Islet of Langerhans (tissue), 1 donor: ENCODE results near the gene KCTD14.
"Not testable (repeated sequence)": the region's sequence is repeated elsewhere in the genome, so short reads cannot be mapped to it uniquely, and the experiment has no call there.

Source experiments
- FAIRE-seq: peaks from one replicate; lab custom pipeline; 2011; peaks lifted over from hg19 to GRCh38; lab: Jason Lieb, UNC

KCTD14 gene

GRCh38 chr11:78021611-78022010 is 1.5 kb downstream of the KCTD14 start:
- FAIRE-seq, result no peak

- no peak for FAIRE-seq
Measured at GRCh38 chr11:78020246-78020645, 2.8 kb downstream of the KCTD14 start.

GRCh38 chr11:78019808-78020207 is 3.3 kb downstream of the KCTD14 start:
- no peak for FAIRE-seq

- FAIRE-seq, result no peak
Measured at GRCh38 chr11:78015878-78016277, 7.2 kb downstream of the KCTD14 start.

GRCh38 chr11:78014937-78015520 is 8.0 kb downstream of the KCTD14 start:
- not testable (repeated sequence) for FAIRE-seq

GRCh38 chr11:78011301-78011700 is 11.8 kb downstream of the KCTD14 start:
- FAIRE-seq, result no peak

GRCh38 chr11:78010755-78011154 is 12.3 kb downstream of the KCTD14 start:
- no peak for FAIRE-seq

- no peak for FAIRE-seq
Measured at GRCh38 chr11:78010304-78010703, 12.8 kb downstream of the KCTD14 start.

- FAIRE-seq, result no peak
Measured at GRCh38 chr11:78009062-78009461, 14.0 kb downstream of the KCTD14 start.

GRCh38 chr11:78000193-78000592 is 22.9 kb downstream of the KCTD14 start:
- FAIRE-seq, result no peak

- FAIRE-seq, result no peak
Measured at GRCh38 chr11:77999446-78000030, 23.5 kb downstream of the KCTD14 start.

GRCh38 chr11:77994434-77995362 is 28.4 kb downstream of the KCTD14 start, which contains the start of gene INTS4:
TSS of gene INTS4 (minus strand) at chr11:77994668. CDS start at chr11:77994643, 25 bp downstream.
- peak; percentile 58 for FAIRE-seq

- FAIRE-seq, result no peak
Measured at GRCh38 chr11:77993902-77994301, 29.2 kb downstream of the KCTD14 start.

GRCh38 chr11:77990981-77991380 is 32.1 kb downstream of the KCTD14 start:
- FAIRE-seq, result no peak

- FAIRE-seq, result not testable (repeated sequence)
Measured at GRCh38 chr11:77986456-77986855, 36.6 kb downstream of the KCTD14 start.

- no peak for FAIRE-seq
Measured at GRCh38 chr11:77981346-77981947, 41.6 kb downstream of the KCTD14 start.

GRCh38 chr11:77968337-77968736 is 54.7 kb downstream of the KCTD14 start:
- FAIRE-seq, result no peak

GRCh38 chr11:77967753-77968152 is 55.3 kb downstream of the KCTD14 start:
- FAIRE-seq, result peak; percentile 84

GRCh38 chr11:77967121-77967520 is 56.0 kb downstream of the KCTD14 start:
- no peak for FAIRE-seq

GRCh38 chr11:77966338-77966737 is 56.7 kb downstream of the KCTD14 start:
- FAIRE-seq, result no peak
